Measurements from ENCODE around the gene ARHGEF28.

Gene ARHGEF28

GRCh38 chr5:73774924-73775323 lies 148.9 kb downstream of the ARHGEF28 start:
- Histone ChIP-seq H3K4me3 (ENCODE audit: low read depth in 1 of 2, low read length in 2 of 2) (no peak overlapping the region), H3K27me3 (ENCODE audit: insufficient read depth, low read length, poor library complexity) (no peaks in the 10 kb centered on the region)
- no peak for DNase-seq

GRCh38 chr5:73776405-73776804 lies 150.4 kb downstream of the ARHGEF28 start:
- H2AFZ ChIP-seq (ENCODE audit: low read depth, low read length) = no peak overlapping the region
- H3K36me3 ChIP-seq (ENCODE audit: insufficient read depth, low read length) = no peaks in the 10 kb centered on the region
- no peak overlapping the region for H3K4me2 ChIP-seq (ENCODE audit: insufficient read depth, low read length)
- H3K4me1 ChIP-seq (ENCODE audit: insufficient read depth, low read length) = no peaks in the 10 kb centered on the region
- ATAC-seq (ENCODE audit: insufficient read depth, low read depth) (no peak), DNase-seq (no peak)
- H3K27ac ChIP-seq (ENCODE audit: low read length) = no peak overlapping the region
- H3K4me3 ChIP-seq (ENCODE audit: low read depth in 1 of 2, low read length in 2 of 2) = no peak overlapping the region
- TF ChIP-seq EZH2 (IDR thresholded peaks at IDR 0.05; ENCODE audit: borderline replicate concordance, low read depth, low read length, severe bottlenecking) = no peak
- TF ChIP-seq, protein P1, sequence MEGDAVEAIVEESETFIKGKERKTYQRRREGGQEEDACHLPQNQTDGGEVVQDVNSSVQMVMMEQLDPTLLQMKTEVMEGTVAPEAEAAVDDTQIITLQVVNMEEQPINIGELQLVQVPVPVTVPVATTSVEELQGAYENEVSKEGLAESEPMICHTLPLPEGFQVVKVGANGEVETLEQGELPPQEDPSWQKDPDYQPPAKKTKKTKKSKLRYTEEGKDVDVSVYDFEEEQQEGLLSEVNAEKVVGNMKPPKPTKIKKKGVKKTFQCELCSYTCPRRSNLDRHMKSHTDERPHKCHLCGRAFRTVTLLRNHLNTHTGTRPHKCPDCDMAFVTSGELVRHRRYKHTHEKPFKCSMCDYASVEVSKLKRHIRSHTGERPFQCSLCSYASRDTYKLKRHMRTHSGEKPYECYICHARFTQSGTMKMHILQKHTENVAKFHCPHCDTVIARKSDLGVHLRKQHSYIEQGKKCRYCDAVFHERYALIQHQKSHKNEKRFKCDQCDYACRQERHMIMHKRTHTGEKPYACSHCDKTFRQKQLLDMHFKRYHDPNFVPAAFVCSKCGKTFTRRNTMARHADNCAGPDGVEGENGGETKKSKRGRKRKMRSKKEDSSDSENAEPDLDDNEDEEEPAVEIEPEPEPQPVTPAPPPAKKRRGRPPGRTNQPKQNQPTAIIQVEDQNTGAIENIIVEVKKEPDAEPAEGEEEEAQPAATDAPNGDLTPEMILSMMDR (IDR thresholded peaks at IDR 0.05; ENCODE audit: borderline replicate concordance, extremely low read depth, low read length, poor library complexity, severe bottlenecking) = no peak
- no peaks in the 10 kb centered on the region for H3K79me2 ChIP-seq (ENCODE audit: insufficient read depth, low read length)
- H3K9me3 ChIP-seq (ENCODE audit: insufficient read depth, low read length, severe bottlenecking) = no peaks in the 10 kb centered on the region
- H4K20me1 ChIP-seq (ENCODE audit: insufficient read depth, low read length) = no peaks in the 10 kb centered on the region
- no peaks in the 10 kb centered on the region for H3K27me3 ChIP-seq (ENCODE audit: insufficient read depth, low read length, poor library complexity)
- no peak overlapping the region for H3K9ac ChIP-seq (ENCODE audit: low read depth, low read length)

More at GRCh38 chr5:73774924-73775323, 148.9 kb downstream of the ARHGEF28 start:
- H3K79me2 ChIP-seq (ENCODE audit: insufficient read depth, low read length) = no peaks in the 10 kb centered on the region
- no peaks in the 10 kb centered on the region for H3K36me3 ChIP-seq (ENCODE audit: insufficient read depth, low read length)
- TF ChIP-seq EZH2 (IDR thresholded peaks at IDR 0.05; ENCODE audit: borderline replicate concordance, low read depth, low read length, severe bottlenecking) = no peak
- TF ChIP-seq, protein P1 (IDR thresholded peaks at IDR 0.05; ENCODE audit: borderline replicate concordance, extremely low read depth, low read length, poor library complexity, severe bottlenecking) = no peak
- no peak for ATAC-seq (ENCODE audit: insufficient read depth, low read depth)
- H3K9me3 ChIP-seq (ENCODE audit: insufficient read depth, low read length, severe bottlenecking) = no peaks in the 10 kb centered on the region
- no peak overlapping the region for H3K9ac ChIP-seq (ENCODE audit: low read depth, low read length)
- no peak overlapping the region for H3K4me2 ChIP-seq (ENCODE audit: insufficient read depth, low read length)
- no peaks in the 10 kb centered on the region for H4K20me1 ChIP-seq (ENCODE audit: insufficient read depth, low read length)
- H2AFZ ChIP-seq (ENCODE audit: low read depth, low read length) = no peak overlapping the region
- H3K4me1 ChIP-seq (ENCODE audit: insufficient read depth, low read length) = no peaks in the 10 kb centered on the region
- H3K27ac ChIP-seq (ENCODE audit: low read length) = no peak overlapping the region

DNA sequence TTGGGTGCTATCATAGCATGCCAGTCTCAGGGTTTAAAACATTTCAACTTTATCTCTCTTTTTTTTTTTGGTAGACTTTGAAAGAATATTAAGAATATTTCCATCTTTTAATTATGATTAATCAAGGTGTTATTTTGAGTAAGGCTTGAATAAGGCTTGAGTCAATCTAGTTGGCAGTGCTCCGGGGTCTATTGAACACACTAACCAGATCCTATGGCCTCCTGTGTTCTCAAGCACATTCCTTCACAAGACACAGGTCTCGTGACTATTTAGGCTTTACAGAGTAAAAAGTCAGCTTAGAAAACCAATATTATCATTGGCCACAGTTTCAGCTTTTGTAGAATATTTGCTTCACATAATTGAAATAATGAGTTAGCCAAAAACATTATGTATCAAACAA lies 151.2 kb downstream of the ARHGEF28 start:
- H3K36me3 ChIP-seq (ENCODE audit: insufficient read depth, low read length) = no peaks in the 10 kb centered on the region
- H3K9me3 ChIP-seq (ENCODE audit: insufficient read depth, low read length, severe bottlenecking) = no peaks in the 10 kb centered on the region
- no peak overlapping the region for H3K4me2 ChIP-seq (ENCODE audit: insufficient read depth, low read length)
- no peak for DNase-seq
- no peak overlapping the region for H3K4me3 ChIP-seq (ENCODE audit: low read depth in 1 of 2, low read length in 2 of 2)
- no peak overlapping the region for H3K9ac ChIP-seq (ENCODE audit: low read depth, low read length)
- TF ChIP-seq, protein P1 (IDR thresholded peaks at IDR 0.05; ENCODE audit: borderline replicate concordance, extremely low read depth, low read length, poor library complexity, severe bottlenecking) = no peak
- TF ChIP-seq EZH2 (IDR thresholded peaks at IDR 0.05; ENCODE audit: borderline replicate concordance, low read depth, low read length, severe bottlenecking) = no peak
- H4K20me1 ChIP-seq (ENCODE audit: insufficient read depth, low read length) = no peaks in the 10 kb centered on the region
- no peaks in the 10 kb centered on the region for H3K79me2 ChIP-seq (ENCODE audit: insufficient read depth, low read length)
- no peak for ATAC-seq (ENCODE audit: insufficient read depth, low read depth)
- no peak overlapping the region for H2AFZ ChIP-seq (ENCODE audit: low read depth, low read length)
- H3K27me3 ChIP-seq (ENCODE audit: insufficient read depth, low read length, poor library complexity) = no peaks in the 10 kb centered on the region
- H3K27ac ChIP-seq (ENCODE audit: low read length) = no peak overlapping the region
- H3K4me1 ChIP-seq (ENCODE audit: insufficient read depth, low read length) = no peaks in the 10 kb centered on the region

All from DND-41 (cell line).